GM12878 (cell line): ENCODE data around the gene AKT1. TPM values are rescaled to one million over a fixed set of nuclear protein-coding genes. Genes with fewer than 3 reads are reported as not detected.

Experiments used
- ATAC-seq: fragments of 200-7000 bp; cut with Tn5 transposase; 3 replicates; pipeline ENCODE4 v1.9.1; 2020; ENCODE audit warnings: mild to moderate bottlenecking, moderate library complexity
- BruUV-seq: library from RNA; stranded (reverse); fragments of 400-500 nt; replicated peaks from 2 replicates; lab custom pipeline; 2021; lab: Mats Ljungman, UMichigan
- CTCF ChIA-PET: fragments of 300-600 bp; sonication (Branson Sonifier 250); formaldehyde crosslinking; extraction: SDS; loops from one replicate; lab custom pipeline; 2021; ENCODE audit warnings: inconsistent platforms; lab: Yijun Ruan, JAX
- POLR2A ChIA-PET: fragments of 350-600 bp; formaldehyde crosslinking; extraction: SDS; loops from one replicate; lab custom pipeline; 2021; ENCODE audit warnings: inconsistent platforms; lab: Charles Lee
- RAD21 ChIA-PET: fragments of 300-600 bp; sonication (Branson Sonifier 250); formaldehyde crosslinking; loops from one replicate; lab custom pipeline; 2023; ENCODE audit warnings: antibody characterized with exemption; ENCODE audit not compliant: unreplicated experiment; lab: Charles Lee
- SMC1A ChIA-PET: fragments of 300-600 bp; sonication (Branson Sonifier 250); formaldehyde crosslinking; loops from one replicate; lab custom pipeline; 2023; ENCODE audit not compliant: unreplicated experiment, uncharacterized antibody; lab: Charles Lee
- DNase-seq: peaks from one replicate; pipeline ENCODE4 v3.0.0-alpha.2; 2011; ENCODE audit warnings: low read depth, low spot score
- FAIRE-seq: peaks from 3 replicates; lab custom pipeline; 2011; peaks lifted over from hg19 to GRCh38; lab: Jason Lieb, UNC
- H2AFZ ChIP-seq: 2 replicates; pipeline ENCODE4 v1.6.0; 2011; ENCODE audit warnings: low read depth, low read length, control low read depth; ENCODE audit not compliant: control insufficient read depth
- H3K27ac ChIP-seq: 2 replicates; pipeline ENCODE4 v1.5.1; 2011; ENCODE audit warnings: control low read depth; ENCODE audit not compliant: control insufficient read depth, insufficient read depth
- H3K27me3 ChIP-seq, 2 experiments: replicated peaks in 1 of 2; 2 replicates each; pipeline versions ENCODE4 v1.6.0 to v1.6.1; 2011; ENCODE audit warnings: low read length in 1 of 2; ENCODE audit not compliant: control insufficient read depth in 2 of 2, insufficient read depth in 2 of 2
- H3K36me3 ChIP-seq, 2 experiments: 2 replicates each; pipeline ENCODE4 v1.5.1; 2011; ENCODE audit warnings: low read length in 1 of 2; ENCODE audit not compliant: control insufficient read depth in 2 of 2, insufficient read depth in 2 of 2
- H3K4me1 ChIP-seq: 2 replicates; pipeline ENCODE4 v1.6.1; 2011; ENCODE audit warnings: mild to moderate bottlenecking, low read length, moderate library complexity, mixed read lengths; ENCODE audit not compliant: control insufficient read depth, insufficient read depth
- H3K4me2 ChIP-seq: 2 replicates; pipeline ENCODE4 v1.6.0; 2011; ENCODE audit warnings: control low read depth; ENCODE audit not compliant: control insufficient read depth, insufficient read depth
- H3K4me3 ChIP-seq: fragments of 200-600 bp; sonication (generic); 2 replicates; pipeline ENCODE4 v1.5.1; 2016
- H3K79me2 ChIP-seq: 2 replicates; pipeline ENCODE4 v1.6.0; 2011; ENCODE audit warnings: low read length; ENCODE audit not compliant: control insufficient read depth, insufficient read depth
- H3K9ac ChIP-seq: 2 replicates; pipeline ENCODE4 v1.8.0; 2011; ENCODE audit warnings: low read length, control low read depth, mixed read lengths; ENCODE audit not compliant: control insufficient read depth, insufficient read depth
- H3K9me3 ChIP-seq: replicated peaks from 3 replicates; pipeline ENCODE4 v1.5.1; 2011; ENCODE audit warnings: mild to moderate bottlenecking, low read length; ENCODE audit not compliant: control insufficient read depth, insufficient read depth
- H4K20me1 ChIP-seq: 2 replicates; pipeline ENCODE4 v1.6.0; 2011; ENCODE audit not compliant: control insufficient read depth, insufficient read depth
- CREM ChIP-seq: IDR thresholded peaks from 2 replicates; pipeline ENCODE4 v1.6.1; 2014; ENCODE audit warnings: antibody characterized with exemption, low read depth
- DPF2 ChIP-seq: fragments of 450-650 bp; IDR thresholded peaks from 2 replicates; pipeline ENCODE4 v1.6.1; 2017; ENCODE audit warnings: mild to moderate bottlenecking
- GABPA ChIP-seq: IDR thresholded peaks from 2 replicates; pipeline ENCODE4 v1.6.1; 2014; ENCODE audit warnings: antibody characterized with exemption, low read depth, mild to moderate bottlenecking, inconsistent platforms
- GATAD2B ChIP-seq: fragments of 450-650 bp; conservative IDR thresholded peaks from 2 replicates; pipeline ENCODE4 v1.6.1; 2017; ENCODE audit warnings: low read depth, mild to moderate bottlenecking, moderate library complexity
- IRF4 ChIP-seq: IDR thresholded peaks from 2 replicates; pipeline ENCODE4 v1.6.1; 2011; ENCODE audit warnings: low read depth, low read length
- KLF5 ChIP-seq: fragments of 450-650 bp; IDR thresholded peaks from 2 replicates; pipeline ENCODE4 v1.6.1; 2014; ENCODE audit warnings: mild to moderate bottlenecking; ENCODE audit not compliant: partially characterized antibody
- NR2C1 ChIP-seq: fragments of 450-650 bp; IDR thresholded peaks from 2 replicates; pipeline ENCODE4 v1.6.1; 2017; ENCODE audit warnings: antibody characterized with exemption, mild to moderate bottlenecking, moderate library complexity
- POLR2AphosphoS2 ChIP-seq: IDR thresholded peaks from 2 replicates; pipeline ENCODE4 v1.6.1; 2011; ENCODE audit warnings: low read depth, mild to moderate bottlenecking, low read length, improper control_type of control experiment, moderate library complexity
- POU2F2 ChIP-seq: IDR thresholded peaks from 3 replicates; pipeline ENCODE4 v1.6.1; 2011; ENCODE audit warnings: low read depth, mild to moderate bottlenecking, low read length, borderline replicate concordance
- RCOR1 ChIP-seq: conservative IDR thresholded peaks from 2 replicates; pipeline ENCODE4 v1.6.1; 2012; ENCODE audit warnings: low read depth, low read length, improper control_type of control experiment
- TAF1 ChIP-seq: IDR thresholded peaks from 2 replicates; pipeline ENCODE4 v1.6.1; 2011; ENCODE audit warnings: mild to moderate bottlenecking, low read depth, low read length, borderline replicate concordance
- YBX1 ChIP-seq: fragments of 450-650 bp; IDR thresholded peaks from 2 replicates; pipeline ENCODE4 v1.6.1; 2016; ENCODE audit warnings: antibody characterized with exemption
- WGBS: methylation state at CpG from one replicate; pipeline ENCODE4 v1.1.6; 2016; ENCODE audit warnings: low lambda C conversion rate; ENCODE audit not compliant: insufficient replicate concordance, insufficient coverage; ENCODE audit errors: missing lambda C conversion rate; 5-methylcytosine and 5-hydroxymethylcytosine counted together
- in situ Hi-C: fragments of 300-500 bp; cut with MboI; formaldehyde crosslinking; loops from 9 replicates; pipeline ENCODE4 v1.14.3; 2018; ENCODE audit warnings: mixed read lengths
- intact Hi-C: fragments of 100-400 bp; cut with micrococcal nuclease; formaldehyde crosslinking; loops from one replicate; pipeline ENCODE4 v1.14.2; 2022; ENCODE audit not compliant: unreplicated experiment
- polyA plus RNA-seq, 11 experiments: library from polyadenylated mRNA; depleted of rRNA in 4 of 11; unstranded in 6 of 11; stranded (reverse) in 5 of 11; fragments of >200 nt; fragmentation: Nextera tagmentation in 4 of 11; fragmentation: Illumina TruSeq in 1 of 11; extraction: Ambion mirVana in 4 of 11; extraction: Trizol in 1 of 11; gene quantifications; 1 replicate in 1 of 11; 2 replicates in 10 of 11; pipeline versions ENCODE4 v1.2.1 to v1.2.3, GENCODE V29; 2011 to 2016; ENCODE audit warnings: inconsistent platforms in 2 of 11, missing spikeins in 2 of 11, low read depth in 1 of 11
- total RNA-seq, 4 experiments: library from RNA; depleted of rRNA in 3 of 4; stranded (reverse); fragments of >200 nt in 3 of 4; fragmentation: Illumina TruSeq in 1 of 4; extraction: Trizol in 1 of 4; gene quantifications; 2 replicates each; pipeline versions ENCODE4 v1.2.1 to v1.2.3, GENCODE V29; 2013 to 2021
- TF ChIP-seq, protein P1 (sequence below): IDR thresholded peaks from 2 replicates; pipeline ENCODE4 v1.6.1; 2012; ENCODE audit warnings: low read depth, low read length, improper control_type of control experiment

Gene AKT1
- total and polyA plus RNA-seq, 10 of the 15 experiments (the other 5 are each of a cell fraction or from before 2014, with no cell fraction given) = 0.63 to 110 (median 58.9) TPM

DNA sequence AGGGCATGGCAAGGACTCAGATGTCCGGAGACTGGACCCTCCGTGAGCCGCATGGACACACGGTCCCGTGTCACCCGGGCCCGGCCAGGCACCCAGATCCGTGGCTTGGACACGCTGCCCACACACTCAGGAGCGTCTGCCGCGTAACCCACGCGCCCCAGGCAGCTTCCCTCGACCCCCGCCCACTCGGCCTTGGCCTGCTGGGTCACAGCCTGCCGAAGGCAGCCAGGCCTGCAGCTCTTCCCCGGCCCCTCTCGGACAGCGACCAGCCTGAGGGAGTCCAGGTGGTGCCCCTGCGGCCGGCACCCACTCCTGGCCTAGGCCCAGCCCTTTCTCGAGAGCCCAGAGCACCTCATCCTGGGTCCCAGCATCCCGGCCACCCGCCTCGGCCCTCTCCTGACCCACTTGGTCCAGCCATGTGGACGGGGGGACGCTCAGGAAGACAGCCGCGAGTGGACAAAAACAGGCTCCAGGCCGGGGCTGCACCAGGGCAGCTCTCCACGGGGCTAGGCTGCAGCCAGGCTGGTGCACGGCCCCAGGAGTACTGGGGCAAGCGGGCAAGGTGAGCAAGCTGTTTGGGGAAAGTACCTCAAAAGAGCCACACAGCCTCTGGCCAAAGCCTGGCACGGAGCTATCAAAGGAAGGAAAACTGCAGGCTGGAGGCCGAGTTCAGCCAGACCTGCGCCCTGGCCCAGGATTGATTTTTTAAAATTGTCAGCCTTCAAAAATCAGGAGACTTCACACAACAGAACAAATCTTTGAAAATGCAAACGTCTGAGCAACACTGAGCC lies 6.5 kb downstream of the AKT1 start:
- CTCF ChIA-PET = no interaction called here
- 91% methylated on average over 37 of the region's 39 CpGs for WGBS
- Histone ChIP-seq H3K27ac (no peak overlapping the region), H3K4me3 (no peak overlapping the region), H3K4me1 (peaks cover 6% of the 10 kb centered on the region), H4K20me1 (peaks cover 3% of the 10 kb centered on the region; the same call in 1 of the 2 replicates), H3K79me2 (peaks cover 16% of the 10 kb centered on the region), H3K9ac (no peak overlapping the region), H3K27me3 (no peaks in the 10 kb centered on the region), H3K36me3 (peaks cover 0 to 8% of the 10 kb centered on the region in 2 experiments; a peak in 2 of 4 replicates), H3K9me3 (no peaks in the 10 kb centered on the region), H2AFZ (no peak overlapping the region), H3K4me2 (no peak overlapping the region)
- no peak for TF ChIP-seq GATAD2B
- TF ChIP-seq, protein P1, sequence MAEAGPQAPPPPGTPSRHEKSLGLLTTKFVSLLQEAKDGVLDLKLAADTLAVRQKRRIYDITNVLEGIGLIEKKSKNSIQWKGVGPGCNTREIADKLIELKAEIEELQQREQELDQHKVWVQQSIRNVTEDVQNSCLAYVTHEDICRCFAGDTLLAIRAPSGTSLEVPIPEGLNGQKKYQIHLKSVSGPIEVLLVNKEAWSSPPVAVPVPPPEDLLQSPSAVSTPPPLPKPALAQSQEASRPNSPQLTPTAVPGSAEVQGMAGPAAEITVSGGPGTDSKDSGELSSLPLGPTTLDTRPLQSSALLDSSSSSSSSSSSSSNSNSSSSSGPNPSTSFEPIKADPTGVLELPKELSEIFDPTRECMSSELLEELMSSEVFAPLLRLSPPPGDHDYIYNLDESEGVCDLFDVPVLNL = no peak
- no peak for TF ChIP-seq TAF1
- TF ChIP-seq NR2C1 = no peak
- TF ChIP-seq RCOR1 = no peak
- no peak for TF ChIP-seq CREM
- TF ChIP-seq DPF2 = no peak
- TF ChIP-seq IRF4 = no peak
- TF ChIP-seq KLF5 = no peak
- TF ChIP-seq GABPA = no peak
- no peak for TF ChIP-seq POLR2AphosphoS2
- TF ChIP-seq YBX1 = no peak
- TF ChIP-seq POU2F2 = no peak
- in situ Hi-C loops (no loop called here), intact Hi-C loops (no loop called here)
- BruUV-seq = no TSS peak
- RAD21 ChIA-PET = no interaction called here
- DNase-seq (no peak), ATAC-seq (no peak), FAIRE-seq (no peak)
- SMC1A ChIA-PET = no interaction called here
- POLR2A ChIA-PET = no interaction called here
